Esophagus squamous epithelium (tissue), 4 donors: Measurements from ENCODE around the gene TALDO1.

Source experiments
- CTCF ChIP-seq, 6 experiments: fragments of 450-650 bp in 4 of 6; fragments of 200-600 bp in 2 of 6; sonication (generic) in 2 of 6; IDR thresholded peaks; one replicate each; pipeline ENCODE4 v1.5.1; 2016 to 2019; ENCODE audit warnings: antibody characterized with exemption in 6 of 6, mild to moderate bottlenecking in 4 of 6, moderate library complexity in 4 of 6
- POLR2A ChIP-seq, 4 donors: fragments of 450-650 bp; IDR thresholded peaks; one replicate each; pipeline ENCODE4 v1.6.1; 2017; ENCODE audit warnings: antibody characterized with exemption in 4 of 4, mild to moderate bottlenecking in 4 of 4, moderate library complexity in 3 of 4

DNA sequence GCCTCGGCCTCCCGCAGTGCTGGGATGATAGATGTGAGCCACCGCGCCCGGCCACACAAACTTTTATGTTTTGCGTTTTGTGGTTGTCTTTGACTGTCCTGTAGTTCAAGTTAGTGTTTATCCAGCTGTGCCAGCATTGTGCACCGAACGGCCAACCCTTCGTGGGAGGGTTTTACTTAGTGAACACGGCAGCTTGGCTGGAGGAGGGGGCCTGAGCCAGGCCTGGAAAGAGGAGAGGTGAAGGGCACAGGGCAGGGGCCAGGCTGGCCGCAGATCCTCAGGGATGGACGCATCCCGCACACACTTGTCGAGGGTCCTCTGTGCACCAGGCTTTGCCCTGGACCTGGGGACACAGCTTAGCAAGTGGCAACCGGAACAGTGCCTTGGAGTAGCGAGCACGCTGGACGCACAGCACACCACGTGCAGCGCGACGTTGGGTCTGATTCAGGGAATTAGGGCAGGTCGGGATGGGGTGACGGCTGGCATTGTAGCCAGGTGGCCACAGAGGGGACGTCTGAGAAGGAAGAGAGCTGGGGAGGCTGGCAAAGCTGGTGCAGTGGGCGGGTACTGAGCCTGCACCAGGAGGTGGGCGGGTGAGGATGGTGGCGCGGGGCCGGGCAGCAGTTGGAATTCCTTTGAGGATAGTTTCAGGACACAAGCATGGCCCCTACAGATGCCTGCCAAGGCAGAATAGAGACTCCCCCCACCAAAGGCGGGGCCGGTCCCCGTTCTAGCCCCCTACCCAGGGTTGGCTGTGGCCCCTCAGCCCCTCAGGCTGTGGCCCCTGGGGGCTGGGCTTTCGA lies 27.8 kb upstream of the TALDO1 start:
- no peak for TF ChIP-seq POLR2A (IDR thresholded peaks at IDR 0.05)
- no peak for TF ChIP-seq CTCF (IDR thresholded peaks at IDR 0.05)
